Neural crest cell (in vitro differentiated cells): ENCODE results near the gene COL4A4. TPM values are rescaled to one million over a fixed set of nuclear protein-coding genes. Genes with fewer than 3 reads are reported as not detected.

ENCODE experiments used
- DNase-seq: peaks from one replicate; pipeline ENCODE4 v3.0.0; 2021; ENCODE audit warnings: low read depth, mixed read lengths, low spot score
- H3K27ac Mint-ChIP-seq: one replicate; pipeline ENCODE4 v1.8.0; 2021; ENCODE audit warnings: mild to moderate bottlenecking, mixed read lengths; ENCODE audit not compliant: unreplicated experiment
- H3K27me3 Mint-ChIP-seq: 2 replicates; pipeline ENCODE4 v1.8.0; 2021; ENCODE audit warnings: low read depth, mild to moderate bottlenecking, mixed read lengths
- H3K36me3 Mint-ChIP-seq: 2 replicates; pipeline ENCODE4 v1.8.0; 2021; ENCODE audit warnings: low read depth, mild to moderate bottlenecking, mixed read lengths
- H3K4me1 Mint-ChIP-seq: 2 replicates; pipeline ENCODE4 v1.8.0; 2021; ENCODE audit warnings: mixed read lengths
- H3K4me3 Mint-ChIP-seq: one replicate; pipeline ENCODE4 v1.8.0; 2021; ENCODE audit warnings: mild to moderate bottlenecking, mixed read lengths
- H3K9me3 Mint-ChIP-seq: 2 replicates; pipeline ENCODE4 v1.8.0; 2021; ENCODE audit warnings: mixed read lengths
- CTCF ChIP-seq: fragments of 200-600 bp; sonication (generic); conservative IDR thresholded peaks from 2 replicates; pipeline ENCODE4 v1.5.0; 2021; ENCODE audit warnings: antibody characterized with exemption, mild to moderate bottlenecking
- total RNA-seq: library from RNA; stranded (reverse); gene quantifications from 2 replicates; pipeline ENCODE4 v1.2.1, GENCODE V29; 2021

Gene COL4A4
- total RNA-seq, 1 donor from 2014 or later: 0.19 TPM

DNA sequence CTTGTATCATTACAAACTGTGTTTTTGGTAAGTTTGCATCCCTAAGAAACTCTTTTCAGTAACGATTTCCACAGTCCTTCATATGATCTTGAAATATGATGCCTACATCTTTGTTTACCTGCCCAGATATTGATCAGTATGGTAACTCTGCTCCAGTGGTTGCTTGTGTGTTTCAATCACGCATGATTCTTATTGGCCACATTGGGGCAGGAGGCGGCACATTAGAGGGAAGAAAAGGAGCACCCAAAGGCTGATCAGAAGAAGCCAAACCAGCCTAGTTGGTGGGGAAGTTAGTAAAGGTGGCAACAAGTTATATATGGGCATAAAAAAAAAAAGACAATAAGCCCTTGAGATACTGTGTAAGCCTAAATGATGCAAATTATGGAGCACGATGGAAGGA lies 169.2 kb downstream of the COL4A4 start:
- Mint-ChIP-seq H3K4me3 (no peak overlapping the region), H3K36me3 (peaks cover 18% of the 10 kb centered on the region), H3K4me1 (peaks cover 8% of the 10 kb centered on the region), H3K27ac (no peak overlapping the region), H3K9me3 (no peaks in the 10 kb centered on the region), H3K27me3 (no peaks in the 10 kb centered on the region)
- DNase-seq: no peak
- peak; percentile 34 for TF ChIP-seq CTCF

GRCh38 chr2:226993171-226993570 lies 170.8 kb downstream of the COL4A4 start:
- Mint-ChIP-seq H3K27me3 (no peaks in the 10 kb centered on the region), H3K4me1 (peaks cover 14% of the 10 kb centered on the region), H3K9me3 (no peaks in the 10 kb centered on the region), H3K4me3 (no peak overlapping the region), H3K36me3 (peaks cover 10% of the 10 kb centered on the region), H3K27ac (no peak overlapping the region)
- DNase-seq: no peak
- no peak for TF ChIP-seq CTCF

DNA sequence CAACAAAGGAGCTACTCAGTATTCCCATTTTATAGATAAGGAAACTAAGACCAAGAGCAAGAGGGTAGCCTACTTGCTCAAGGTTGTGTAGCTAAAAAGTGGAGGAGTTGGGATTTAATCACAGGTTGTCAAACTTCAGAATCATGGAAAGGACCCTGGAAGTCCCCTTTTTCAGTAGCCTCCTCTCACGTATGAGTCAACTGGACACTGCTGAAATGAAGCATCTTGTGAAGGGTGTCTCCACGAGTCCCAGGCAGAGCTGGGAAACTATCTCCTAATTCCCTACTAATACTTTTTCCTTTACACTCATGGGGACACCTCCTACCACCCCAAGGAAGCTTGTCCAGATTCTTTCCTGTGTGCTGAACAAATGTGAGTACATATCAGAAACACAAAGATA lies 172.3 kb downstream of the COL4A4 start:
- peaks cover 14% of the 10 kb centered on the region for H3K4me1 Mint-ChIP-seq
- peaks cover 10% of the 10 kb centered on the region for H3K36me3 Mint-ChIP-seq
- H3K9me3 Mint-ChIP-seq: no peaks in the 10 kb centered on the region
- H3K4me3 Mint-ChIP-seq: no peak overlapping the region
- H3K27me3 Mint-ChIP-seq: no peaks in the 10 kb centered on the region
- TF ChIP-seq CTCF: no peak
- H3K27ac Mint-ChIP-seq: no peak overlapping the region
- DNase-seq: no peak

DNA sequence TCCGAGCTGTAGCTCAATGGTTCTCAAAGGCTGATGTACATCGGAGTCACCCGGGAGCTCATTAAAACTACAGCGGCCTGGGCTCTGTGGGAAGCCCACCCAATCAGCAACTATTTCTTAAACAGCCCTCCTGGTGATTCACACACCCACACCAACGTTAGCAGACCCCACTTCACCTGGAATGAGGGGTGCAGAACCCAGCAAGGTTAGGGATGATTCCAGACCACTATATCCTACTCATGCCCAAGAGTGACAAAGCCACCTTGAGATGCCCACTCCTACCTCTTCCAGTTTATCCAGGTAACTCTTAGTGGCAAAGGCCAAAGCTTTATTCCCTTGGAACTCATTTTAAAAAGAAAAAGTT lies 178.4 kb downstream of the COL4A4 start:
- Mint-ChIP-seq H3K4me3 (no peak overlapping the region), H3K27me3 (no peaks in the 10 kb centered on the region), H3K27ac (no peak overlapping the region), H3K9me3 (no peaks in the 10 kb centered on the region), H3K36me3 (peaks cover 2% of the 10 kb centered on the region), H3K4me1 (peaks cover 29% of the 10 kb centered on the region)
- TF ChIP-seq CTCF: no peak
- no peak for DNase-seq

- Mint-ChIP-seq H3K27me3 (no peaks in the 10 kb centered on the region), H3K9me3 (no peaks in the 10 kb centered on the region), H3K27ac (peak overlapping the region; percentile 35), H3K4me1 (peaks cover 24% of the 10 kb centered on the region), H3K4me3 (no peak overlapping the region), H3K36me3 (peaks cover 2% of the 10 kb centered on the region)
- peak; percentile 41 for DNase-seq
- TF ChIP-seq CTCF: peak; percentile 79
Observed at GRCh38 chr2:226984750-226985582, 179.0 kb downstream of the COL4A4 start.
